A549 (cell line): ENCODE results near the gene ARHGAP26. TPM values are rescaled to one million over a fixed set of nuclear protein-coding genes. Genes with fewer than 3 reads are reported as not detected.

Experiments used
- ATAC-seq, 2 experiments: fragments of 200-7000 bp in 1 of 2; fragments of >200 bp in 1 of 2; cut with Nextera tagmentation in 1 of 2; cut with Tn5 transposase in 1 of 2; 3 replicates each; pipeline versions ENCODE4 v1.8.0 to v1.9.1; 2018 to 2020; ENCODE audit warnings: mild to moderate bottlenecking in 1 of 2, moderate library complexity in 1 of 2
- CTCF ChIA-PET: fragments of 300-600 bp; sonication (Branson Sonifier 250); formaldehyde crosslinking; extraction: SDS; loops from one replicate; lab custom pipeline; 2021; ENCODE audit warnings: antibody characterized with exemption, inconsistent platforms; lab: Yijun Ruan, JAX
- POLR2A ChIA-PET: fragments of 350-600 bp; formaldehyde crosslinking; extraction: SDS; loops from one replicate; lab custom pipeline; 2021; ENCODE audit warnings: antibody characterized with exemption, inconsistent platforms; lab: Yijun Ruan, JAX
- DNase-seq, 2 experiments: peaks; one replicate each; pipeline versions ENCODE4 v3.0.0 to v3.0.0-alpha.2; 2011 to 2016; ENCODE audit warnings: low read depth in 1 of 2, low spot score in 1 of 2
- FAIRE-seq: peaks from 2 replicates; lab custom pipeline; 2011; peaks lifted over from hg19 to GRCh38; lab: Jason Lieb, UNC
- H3K27ac ChIP-seq, 2 experiments: fragments of >200 bp; sonication (Bioruptor Twin); formaldehyde crosslinking; 3 replicates each; pipeline ENCODE4 v1.5.1; 2016 to 2017
- H3K4me1 ChIP-seq: fragments of >200 bp; sonication (Bioruptor Twin); formaldehyde crosslinking; 3 replicates; pipeline ENCODE4 v1.6.1; 2016
- H3K4me2 ChIP-seq: fragments of >200 bp; sonication (Bioruptor Twin); formaldehyde crosslinking; 3 replicates; pipeline ENCODE4 v1.6.1; 2016
- H3K4me3 ChIP-seq: fragments of >200 bp; sonication (Bioruptor Twin); formaldehyde crosslinking; 3 replicates; pipeline ENCODE4 v1.5.1; 2016
- H3K9me3 ChIP-seq: fragments of >200 bp; sonication (Bioruptor Twin); formaldehyde crosslinking; 3 replicates; pipeline ENCODE4 v1.6.1; 2016
- BHLHE40 ChIP-seq: IDR thresholded peaks from 2 replicates; pipeline ENCODE4 v1.6.1; 2012; ENCODE audit warnings: low read depth, low read length, inconsistent platforms
- CBX2 ChIP-seq: fragments of 200-600 bp; sonication (generic); IDR thresholded peaks from 2 replicates; pipeline ENCODE4 v1.6.1; 2016; ENCODE audit warnings: low read depth, mild to moderate bottlenecking, borderline replicate concordance
- EHF ChIP-seq: fragments of 250-450 bp; sonication (Bioruptor Pico); IDR thresholded peaks from 2 replicates; pipeline ENCODE4 v1.5.0; 2020; ENCODE audit warnings: mild to moderate bottlenecking
- EHMT2 ChIP-seq: fragments of 200-600 bp; sonication (generic); IDR thresholded peaks from 2 replicates; pipeline ENCODE4 v1.6.1; 2016; ENCODE audit warnings: antibody characterized with exemption, low read depth, mild to moderate bottlenecking, moderate library complexity
- EP300 ChIP-seq, 2 experiments: fragments of >200 bp; sonication (Bioruptor Twin); formaldehyde crosslinking; IDR thresholded peaks; 2 replicates in 1 of 2; 3 replicates in 1 of 2; pipeline ENCODE4 v1.6.1; 2016 to 2017
- HOXB5 ChIP-seq: fragments of 250-450 bp; sonication (Bioruptor Pico); IDR thresholded peaks from 2 replicates; pipeline ENCODE4 v1.5.0; 2020; ENCODE audit warnings: mild to moderate bottlenecking, moderate library complexity
- KDM1A ChIP-seq: fragments of 200-600 bp; sonication (generic); IDR thresholded peaks from 2 replicates; pipeline ENCODE4 v1.6.1; 2016; ENCODE audit warnings: low read depth, mild to moderate bottlenecking
- MYC ChIP-seq: IDR thresholded peaks from 2 replicates; pipeline ENCODE4 v1.6.1; 2012; ENCODE audit warnings: mild to moderate bottlenecking, inconsistent platforms, low read length, improper control_type of control experiment, borderline replicate concordance
- NPAS2 ChIP-seq: fragments of 250-450 bp; sonication (Bioruptor Pico); IDR thresholded peaks from 2 replicates; pipeline ENCODE4 v1.8.0; 2022; ENCODE audit warnings: mild to moderate bottlenecking, moderate library complexity, borderline replicate concordance
- PBX3 ChIP-seq: IDR thresholded peaks from 2 replicates; pipeline ENCODE4 v1.6.1; 2012
- RAD21 ChIP-seq, 2 experiments: fragments of >200 bp in 1 of 2; sonication (Bioruptor Twin) in 1 of 2; formaldehyde crosslinking in 1 of 2; IDR thresholded peaks in 1 of 2; conservative IDR thresholded peaks in 1 of 2; 2 replicates in 1 of 2; 3 replicates in 1 of 2; pipeline ENCODE4 v1.6.1; 2012 to 2018; ENCODE audit warnings: inconsistent platforms in 1 of 2
- RCOR1 ChIP-seq: fragments of 150-350 bp; IDR thresholded peaks from 2 replicates; pipeline ENCODE4 v1.6.1; 2014; ENCODE audit warnings: antibody characterized with exemption, low read length, low read depth
- RFX5 ChIP-seq: fragments of 450-650 bp; IDR thresholded peaks from 2 replicates; pipeline ENCODE4 v1.7.1; 2014; ENCODE audit warnings: antibody characterized with exemption, mild to moderate bottlenecking, moderate library complexity
- RNF2 ChIP-seq: fragments of 200-600 bp; sonication (generic); IDR thresholded peaks from 2 replicates; pipeline ENCODE4 v1.6.1; 2016; ENCODE audit warnings: low read depth, mild to moderate bottlenecking, antibody characterized with exemption, moderate library complexity, borderline replicate concordance
- SMC3 ChIP-seq: fragments of >200 bp; sonication (Bioruptor Twin); formaldehyde crosslinking; IDR thresholded peaks from 3 replicates; pipeline ENCODE4 v1.6.1; 2018; ENCODE audit warnings: inconsistent platforms
- SREBF2 ChIP-seq: fragments of 450-650 bp; IDR thresholded peaks from 2 replicates; pipeline ENCODE4 v1.6.1; 2014; ENCODE audit warnings: mild to moderate bottlenecking, moderate library complexity
- USF2 ChIP-seq: fragments of 450-650 bp; IDR thresholded peaks from 2 replicates; pipeline ENCODE4 v1.6.1; 2014; ENCODE audit warnings: antibody characterized with exemption
- WGBS: methylation state at CpG from one replicate; pipeline ENCODE4 v1.1.6; 2017; ENCODE audit errors: missing lambda C conversion rate; 5-methylcytosine and 5-hydroxymethylcytosine counted together
- polyA plus RNA-seq, 4 experiments: library from polyadenylated mRNA; depleted of rRNA in 3 of 4; stranded (reverse); fragments of >200 nt; fragmentation: RNase III in 1 of 4; extraction: RNeasy Plus Mini Kit Qiagen cat#74134 plus additional on column Dnase treatment in 1 of 4; gene quantifications; 2 replicates in 3 of 4; 3 replicates in 1 of 4; pipeline ENCODE4 v1.2.3, GENCODE V29; 2011 to 2017

Gene ARHGAP26
- polyA plus RNA-seq, 2 of the 4 experiments (the other 2 are of a cell fraction): 6.6 to 19.1 TPM

- POLR2A ChIA-PET: no interaction called here
- Histone ChIP-seq H3K27ac (peak overlapping the region in 1 of 2 experiments; percentile 22; a peak in 2 of 6 replicates), H3K4me1 (peaks cover 7% of the 10 kb centered on the region; the same call in 1 of the 3 replicates), H3K9me3 (no peaks in the 10 kb centered on the region), H3K4me3 (no peak overlapping the region), H3K4me2 (no peak overlapping the region)
- CTCF ChIA-PET: interaction anchor here (0.6 to 0.8 kb wide), 2 partner anchors 9 to 168 kb away, joined by 3 to 4 read pairs; no protein-coding TSS in a partner anchor
- ATAC-seq: no peak; a peak in 1 of 6 replicates
- DNase-seq: no peak
- 93% methylated on average over 8 of the region's 8 CpGs for whole genome bisulfite sequencing
- no peak for TF ChIP-seq EP300 (IDR thresholded peaks at IDR 0.05)
- TF ChIP-seq HOXB5 (CRISPR knock-in tag): no peak
- TF ChIP-seq RNF2: no peak
- TF ChIP-seq EHMT2: no peak
- FAIRE-seq: no peak
Measured at GRCh38 chr5:143142596-143143435, 372.6 kb downstream of the ARHGAP26 start.

- WGBS: 94% methylated on average over 3 of the region's 3 CpGs
- POLR2A ChIA-PET: no interaction called here
Measured at GRCh38 chr5:143143973-143144372, 373.8 kb downstream of the ARHGAP26 start.

GRCh38 chr5:143145243-143146160 is 375.3 kb downstream of the ARHGAP26 start:
- POLR2A ChIA-PET: no interaction called here
- H3K27ac ChIP-seq: no peak overlapping the region
- ATAC-seq (no peak), FAIRE-seq (no peak), DNase-seq (no peak)
- CTCF ChIA-PET: interaction anchor here (0.7 to 1.3 kb wide), 2 partner anchors 17 to 61 kb away, joined by 3 read pairs; no protein-coding TSS in a partner anchor
- 78% methylated on average over 9 of the region's 9 CpGs for WGBS
- H3K4me2 ChIP-seq: no peak overlapping the region
- no peaks in the 10 kb centered on the region for H3K9me3 ChIP-seq
- peaks cover 5% of the 10 kb centered on the region; the same call in 1 of the 3 replicates for H3K4me1 ChIP-seq
- no peak overlapping the region for H3K4me3 ChIP-seq
- TF ChIP-seq USF2 (no peak), KDM1A (no peak), SREBF2 (no peak), SMC3 (no peak), CBX2 (no peak), RCOR1 (no peak), RFX5 (no peak), PBX3 (no peak), BHLHE40 (no peak), MYC (no peak), NPAS2 (CRISPR knock-in tag) (no peak), RAD21 (conservative IDR thresholded peaks at IDR 0.05 in 1 of 2, IDR thresholded peaks at IDR 0.05 in 1 of 2) (no peak), RNF2 (no peak)

More at GRCh38 chr5:143143973-143144372, 373.8 kb downstream of the ARHGAP26 start:
- CTCF ChIA-PET: interaction anchor here (1.0 kb wide), 1 partner anchor 10 kb away, joined by 4 read pairs; no protein-coding TSS in a partner anchor
- DNase-seq (no peak), ATAC-seq (no peak), FAIRE-seq (no peak)
- H3K27ac ChIP-seq: no peak overlapping the region
- no peak overlapping the region for H3K4me3 ChIP-seq
- no peaks in the 10 kb centered on the region for H3K9me3 ChIP-seq
- peaks cover 7% of the 10 kb centered on the region; the same call in 1 of the 3 replicates for H3K4me1 ChIP-seq
- H3K4me2 ChIP-seq: no peak overlapping the region
- no peak for TF ChIP-seq EHF (CRISPR knock-in tag)
- TF ChIP-seq BHLHE40: no peak
